Measurements from ENCODE around the gene KIRREL1.

KIRREL1 gene

GRCh38 chr1:158076441-158076840 is 83.0 kb downstream of the KIRREL1 start:
- no peak for DNase-seq (ENCODE audit: low read depth)

GRCh38 chr1:158077411-158078256 is 84.2 kb downstream of the KIRREL1 start:
- DNase-seq (ENCODE audit: low read depth), result no peak

DNA sequence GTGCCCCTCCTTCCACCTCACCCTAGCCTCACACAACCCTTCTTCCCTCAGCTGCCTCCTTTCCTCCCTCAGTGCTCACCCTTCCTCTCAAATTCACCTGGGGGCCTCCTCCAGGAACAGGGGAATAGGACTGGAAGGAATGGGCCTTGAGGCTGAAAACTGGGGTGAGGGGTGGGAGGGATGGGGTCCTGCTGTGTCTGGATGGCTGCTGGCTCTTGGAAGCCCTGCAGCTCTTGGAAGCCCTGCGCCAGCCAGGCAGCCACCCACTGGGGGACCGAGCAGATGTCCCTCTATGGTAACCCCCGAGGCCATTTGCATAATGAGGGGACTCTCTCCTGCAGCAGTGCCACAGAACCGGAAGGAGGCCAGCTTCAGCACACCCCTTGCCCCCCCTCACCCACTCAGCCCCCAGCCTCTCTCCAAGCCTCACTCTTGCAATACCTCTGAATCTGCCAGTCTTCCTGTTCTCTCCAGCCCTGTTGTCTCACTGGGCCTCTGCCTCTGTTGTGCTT is 85.2 kb downstream of the KIRREL1 start:
- no peak for DNase-seq (ENCODE audit: low read depth)

DNA sequence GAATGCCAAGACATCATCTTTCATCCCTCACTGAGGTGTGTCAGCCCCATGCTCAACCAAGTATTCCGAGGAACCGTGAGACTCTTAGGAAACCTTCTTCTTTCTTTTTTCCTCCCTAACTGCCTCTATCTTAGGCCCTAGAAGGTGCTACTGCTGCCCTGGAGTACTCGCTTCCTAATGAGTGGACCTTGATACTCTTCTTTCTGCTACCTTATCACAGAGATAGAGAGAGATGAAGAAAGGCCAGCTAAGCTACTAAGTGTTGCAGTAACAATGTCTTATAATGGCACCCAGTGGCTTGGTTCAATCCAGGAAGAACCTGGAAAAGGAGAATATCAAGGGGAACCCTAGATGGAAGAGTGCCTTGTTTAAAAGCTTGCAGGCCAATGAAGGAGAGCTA is 86.6 kb downstream of the KIRREL1 start:
- no peak for DNase-seq (ENCODE audit: low read depth)

DNA sequence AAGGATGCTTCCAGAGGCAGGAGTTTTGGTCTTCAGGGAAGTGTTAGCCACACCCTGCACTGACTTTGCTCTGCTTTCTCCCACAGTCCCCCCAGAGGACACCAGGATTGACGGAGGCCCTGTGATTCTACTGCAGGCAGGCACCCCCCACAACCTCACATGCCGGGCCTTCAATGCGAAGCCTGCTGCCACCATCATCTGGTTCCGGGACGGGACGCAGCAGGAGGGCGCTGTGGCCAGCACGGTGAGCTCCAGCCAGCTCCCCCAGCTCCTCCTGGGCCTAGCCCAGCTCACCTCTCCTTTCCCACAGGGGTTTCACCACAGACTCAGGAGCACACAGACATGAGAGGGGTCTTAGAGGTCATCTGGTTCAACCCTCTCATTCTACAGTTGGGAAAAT is 90.9 kb downstream of the KIRREL1 start:
- DNase-seq (ENCODE audit: low read depth), result no peak

- no peak for DNase-seq (ENCODE audit: low read depth)
Measured at GRCh38 chr1:158084747-158085146, 91.3 kb downstream of the KIRREL1 start.

GRCh38 chr1:158087320-158087927 is 94.0 kb downstream of the KIRREL1 start:
- no peak for DNase-seq (ENCODE audit: low read depth)

DNA sequence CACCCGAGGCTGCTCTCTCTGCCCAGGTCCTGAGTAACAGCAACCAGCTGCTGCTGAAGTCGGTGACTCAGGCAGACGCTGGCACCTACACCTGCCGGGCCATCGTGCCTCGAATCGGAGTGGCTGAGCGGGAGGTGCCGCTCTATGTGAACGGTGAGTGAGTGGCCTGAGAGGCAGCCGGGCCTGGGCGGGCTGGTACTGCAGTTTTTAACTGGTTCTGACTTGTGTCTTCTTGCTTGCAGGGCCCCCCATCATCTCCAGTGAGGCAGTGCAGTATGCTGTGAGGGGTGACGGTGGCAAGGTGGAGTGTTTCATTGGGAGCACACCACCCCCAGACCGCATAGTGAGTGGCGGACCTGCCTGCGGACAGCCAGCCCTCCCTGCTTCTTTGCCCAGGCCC is 96.0 kb downstream of the KIRREL1 start:
- no peak for DNase-seq (ENCODE audit: low read depth)

DNA sequence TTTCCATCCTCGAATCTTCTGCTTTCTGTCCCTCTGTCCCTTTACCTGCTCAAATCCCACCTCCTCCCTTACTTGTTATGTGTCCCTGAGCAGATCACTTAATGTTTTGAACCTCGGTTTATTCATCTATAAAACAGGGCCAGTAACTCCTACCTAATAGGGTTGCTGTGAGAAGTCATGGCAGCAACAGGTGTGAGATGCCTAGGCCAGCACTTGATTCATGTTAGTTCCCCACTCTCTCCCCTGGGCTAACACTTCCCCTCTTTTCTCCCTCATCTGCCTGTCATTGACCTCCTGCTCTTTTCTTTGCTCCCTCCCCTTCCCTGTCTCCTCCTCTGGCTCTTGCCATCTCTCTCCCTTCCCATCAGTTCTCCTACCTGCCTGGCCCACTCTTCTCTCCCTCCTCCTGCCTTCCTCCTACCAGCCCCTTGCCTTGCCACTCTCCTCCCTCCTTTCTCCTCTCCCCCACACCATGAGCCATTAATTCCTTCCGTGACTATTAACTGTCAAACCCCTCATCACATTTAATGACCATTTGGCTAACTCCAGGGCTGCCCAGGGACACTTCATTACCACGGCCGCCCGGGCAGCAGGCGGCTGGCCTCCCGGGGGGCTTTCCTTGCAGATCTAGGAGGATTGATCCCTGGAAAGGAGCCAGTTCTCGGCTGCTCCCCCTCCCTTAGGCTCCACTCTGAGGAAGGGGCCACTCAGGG is 96.6 kb downstream of the KIRREL1 start:
- DNase-seq (ENCODE audit: low read depth), result no peak

DNA sequence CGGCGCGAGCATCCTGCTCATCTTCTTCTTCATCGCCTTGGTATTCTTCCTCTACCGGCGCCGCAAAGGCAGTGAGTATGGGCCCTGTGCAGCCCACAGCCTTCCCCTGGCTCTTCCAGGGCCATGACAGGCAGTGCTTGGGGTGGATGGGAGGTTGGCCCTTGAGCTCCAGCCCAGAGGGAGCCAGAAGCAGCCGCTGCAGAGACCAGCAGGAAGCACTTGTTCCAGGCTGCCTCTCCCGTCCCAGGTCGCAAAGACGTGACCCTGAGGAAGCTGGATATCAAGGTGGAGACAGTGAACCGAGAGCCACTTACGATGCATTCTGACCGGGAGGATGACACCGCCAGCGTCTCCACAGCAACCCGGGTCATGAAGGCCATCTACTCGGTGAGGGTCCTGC is 99.9 kb downstream of the KIRREL1 start:
- no peak for DNase-seq (ENCODE audit: low read depth)

DNA sequence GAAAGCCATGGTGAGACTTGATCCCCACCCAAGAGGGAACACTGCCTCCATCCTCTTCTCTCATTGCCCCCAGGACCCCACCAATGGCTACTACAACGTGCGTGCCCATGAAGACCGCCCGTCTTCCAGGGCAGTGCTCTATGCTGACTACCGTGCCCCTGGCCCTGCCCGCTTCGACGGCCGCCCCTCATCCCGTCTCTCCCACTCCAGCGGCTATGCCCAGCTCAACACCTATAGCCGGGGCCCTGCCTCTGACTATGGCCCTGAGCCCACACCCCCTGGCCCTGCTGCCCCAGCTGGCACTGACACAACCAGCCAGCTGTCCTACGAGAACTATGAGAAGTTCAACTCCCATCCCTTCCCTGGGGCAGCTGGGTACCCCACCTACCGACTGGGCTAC is 101.1 kb downstream of the KIRREL1 start:
- DNase-seq (ENCODE audit: low read depth), result no peak

- no peak for DNase-seq (ENCODE audit: low read depth)
Measured at GRCh38 chr1:158095737-158096335, 102.4 kb downstream of the KIRREL1 start.

GRCh38 chr1:158098256-158098655 is 104.8 kb downstream of the KIRREL1 start:
- no peak for DNase-seq (ENCODE audit: low read depth)

GRCh38 chr1:158099185-158099584 is 105.7 kb downstream of the KIRREL1 start:
- no peak for DNase-seq (ENCODE audit: low read depth)

GRCh38 chr1:158100498-158100897 is 107.1 kb downstream of the KIRREL1 start:
- no peak for DNase-seq (ENCODE audit: low read depth)

DNA sequence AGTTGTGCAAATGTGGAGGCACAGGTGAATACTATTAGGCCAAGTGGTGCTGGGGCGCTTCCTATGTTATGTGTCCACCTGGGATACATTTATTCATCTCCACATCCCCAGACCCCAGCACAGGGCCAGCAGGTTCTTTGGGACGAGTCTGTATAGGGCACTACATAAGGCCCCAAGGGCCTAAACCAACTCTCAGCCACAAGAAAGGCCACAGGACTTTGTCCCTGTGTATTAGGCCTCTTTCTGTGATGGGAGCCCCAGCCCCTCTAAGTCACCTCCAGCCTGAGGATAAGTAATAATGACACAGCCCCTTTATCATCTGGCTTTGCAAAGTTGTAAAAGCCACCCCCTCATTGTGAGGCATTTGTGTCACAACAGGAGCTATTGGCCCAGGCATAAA is 108.0 kb downstream of the KIRREL1 start:
- no peak for DNase-seq (ENCODE audit: low read depth)

DNA sequence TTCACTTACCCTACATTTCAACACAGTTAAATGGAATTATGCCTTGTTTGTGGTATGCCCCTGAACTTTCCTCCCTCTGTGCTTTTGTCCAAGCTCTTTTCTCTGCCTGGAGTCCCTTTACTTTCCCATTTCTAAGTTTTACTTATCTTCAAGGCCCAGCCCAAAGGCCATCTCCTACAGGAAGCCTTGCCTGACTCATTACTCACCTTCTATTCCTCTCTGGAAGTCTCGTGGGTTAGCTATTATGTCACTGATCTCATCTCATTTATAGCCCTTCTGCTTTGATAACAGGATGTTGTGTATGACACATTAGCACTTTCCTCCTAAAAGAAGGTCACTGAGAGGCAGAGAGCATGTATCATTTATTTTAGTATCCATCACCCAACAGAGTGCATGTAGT is 108.5 kb downstream of the KIRREL1 start:
- DNase-seq (ENCODE audit: low read depth), result no peak

DNA sequence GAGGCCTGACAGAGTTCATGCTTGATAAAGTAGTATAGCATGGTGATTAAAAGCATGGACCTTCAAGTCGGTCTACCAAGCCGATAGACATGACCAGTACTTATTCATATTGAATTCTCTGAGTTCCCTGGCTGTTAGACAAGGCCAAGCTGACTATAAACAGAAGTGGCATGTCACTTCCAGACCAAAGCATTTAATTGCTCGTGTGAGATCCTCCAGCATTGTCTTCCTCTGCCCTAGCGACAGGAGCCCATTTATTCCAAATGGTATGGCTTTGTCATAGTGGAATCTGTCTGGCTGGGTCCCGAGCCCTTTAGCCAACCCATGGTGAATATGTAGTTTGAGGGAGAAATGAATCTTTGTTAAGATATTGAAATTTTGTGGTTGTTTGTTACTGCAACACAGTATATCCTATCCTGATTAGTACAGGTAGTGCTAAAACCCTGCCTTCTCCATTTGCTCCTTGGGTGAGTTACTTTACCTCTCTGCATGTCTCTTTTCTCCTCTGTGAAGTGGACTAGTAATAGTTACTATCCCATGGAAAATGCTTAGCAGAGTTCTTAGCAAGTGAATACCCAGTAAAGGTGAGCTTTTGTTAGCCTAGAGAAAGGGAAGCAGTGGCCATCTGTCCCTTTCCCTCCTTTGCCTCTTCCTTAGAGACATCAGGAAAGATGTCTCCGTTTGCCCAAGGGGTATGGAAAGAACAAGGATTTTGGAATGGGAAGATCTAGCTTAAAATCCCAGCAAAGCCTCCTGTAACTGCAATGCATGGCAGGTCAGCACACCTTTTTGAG is 109.6 kb downstream of the KIRREL1 start:
- no peak for DNase-seq (ENCODE audit: low read depth)

DNA sequence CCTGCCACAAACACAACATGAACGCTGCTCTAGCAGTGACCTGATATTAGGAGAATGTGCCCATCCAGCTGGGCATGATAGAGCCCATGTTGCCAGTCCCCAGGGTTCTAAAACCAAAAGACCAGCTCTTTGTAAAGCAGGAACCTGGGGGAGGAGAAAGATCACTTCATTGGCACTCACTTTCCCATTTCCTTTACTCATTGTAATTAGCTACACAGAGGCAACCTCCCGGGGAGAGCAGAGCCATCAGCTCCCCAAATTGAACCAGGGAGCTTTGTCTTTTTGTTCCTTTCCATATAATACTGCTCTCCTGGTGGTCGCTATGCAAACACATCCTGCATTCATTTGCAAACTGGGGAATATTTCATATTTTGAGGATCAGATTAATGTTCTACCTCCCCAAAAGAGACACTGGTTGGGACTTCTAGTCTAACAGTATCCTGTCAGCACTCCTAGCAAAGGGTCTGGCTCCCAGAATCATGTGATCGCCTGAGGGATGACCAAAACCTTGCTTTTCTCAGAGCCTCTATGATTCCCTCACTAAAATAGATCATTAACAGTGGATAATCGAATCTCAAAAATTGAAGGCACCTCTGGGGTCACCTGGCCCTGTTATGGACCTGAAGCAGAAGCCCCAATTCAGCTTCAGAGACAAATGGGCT is 110.5 kb downstream of the KIRREL1 start:
- no peak for DNase-seq (ENCODE audit: low read depth)

GRCh38 chr1:158104891-158105290 is 111.4 kb downstream of the KIRREL1 start:
- no peak for DNase-seq (ENCODE audit: low read depth)
